ENCODE results near the gene SPEG. TPM values are rescaled to one million over a fixed set of nuclear protein-coding genes. Genes with fewer than 3 reads are reported as not detected.

Gene SPEG
- total RNA-seq, 1 experiment from 2014 or later: 56.6 TPM

DNA sequence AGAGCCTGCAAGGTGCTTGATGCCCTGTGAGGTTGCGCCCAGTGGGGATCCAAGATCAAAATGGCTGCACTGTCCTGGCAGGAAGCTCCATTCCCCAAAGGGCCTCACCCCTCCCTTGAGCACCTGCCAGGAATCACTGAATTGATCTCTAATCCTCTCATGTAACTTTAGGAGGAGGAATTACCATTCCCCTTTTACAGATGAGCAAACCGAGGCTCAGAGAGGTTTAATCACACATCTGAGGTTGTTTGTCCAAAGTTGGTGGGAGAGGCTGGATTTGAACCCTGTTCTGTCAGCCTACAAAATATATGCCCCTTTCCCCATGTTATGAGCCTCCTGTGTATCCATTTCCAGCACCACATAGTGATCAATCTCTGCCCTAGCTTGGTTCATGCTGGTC lies 90.2 kb downstream of the SPEG start:
- Histone ChIP-seq H3K79me2 (ENCODE audit: insufficient read depth, low read length) (no peaks in the 10 kb centered on the region), H3K9me2 (ENCODE audit: insufficient read depth) (no peaks in the 10 kb centered on the region), H3K9ac (ENCODE audit: low read length) (no peak overlapping the region), H2AFZ (ENCODE audit: low read depth, low read length, poor library complexity, severe bottlenecking) (no peak overlapping the region), H3K9me3 (ENCODE audit: control insufficient read depth in 1 of 2, insufficient read depth in 1 of 2, low read depth in 1 of 2, low read length in 2 of 2) (no peaks in the 10 kb centered on the region), H3K4me3 (replicated peaks in 1 of 2; ENCODE audit: low read depth in 1 of 2, low read length in 2 of 2) (no peak overlapping the region), H3K4me1 (ENCODE audit: control insufficient read depth in 1 of 2, insufficient read depth in 2 of 2, low read length in 2 of 2) (peaks cover 42 to 70% of the 10 kb centered on the region in 2 experiments), H3K36me3 (ENCODE audit: control insufficient read depth in 1 of 2, insufficient read depth in 2 of 2, low read length in 2 of 2) (no peaks in the 10 kb centered on the region), H3K27me3 (ENCODE audit: insufficient read depth, low read length) (no peaks in the 10 kb centered on the region), H3K4me2 (ENCODE audit: low read length) (no peak overlapping the region), H3K27ac (ENCODE audit: low read depth, low read length) (no peak overlapping the region), H4K20me1 (ENCODE audit: insufficient read depth) (no peaks in the 10 kb centered on the region)
- POLR2A ChIA-PET: no interaction called here
- ATAC-seq: no peak
- DNase-seq (ENCODE audit: low read depth, low spot score): no peak
- RAD21 ChIA-PET (ENCODE audit: low non-redundant PET in 1 of 2, low total read pairs in 2 of 2, uncharacterized antibody in 2 of 2, unreplicated experiment in 2 of 2): no interaction called here
- CTCF ChIA-PET: interaction anchor here (1.7 to 7.7 kb wide), 2 partner anchors 26 to 30 kb away, joined by 6 to 103 read pairs; partner anchors contain the start of gene GMPPA
- BruUV-seq (replicated peaks): no TSS peak
- TF ChIP-seq CBX3 (IDR thresholded peaks at IDR 0.05; ENCODE audit: low read depth) (no peak), EZH2 (IDR thresholded peaks at IDR 0.05) (no peak), TCF7L2 (IDR thresholded peaks at IDR 0.05; ENCODE audit: borderline replicate concordance, extremely low read depth, insufficient read depth, insufficient read length) (no peak), FOSL1 (IDR thresholded peaks at IDR 0.05; ENCODE audit: low read depth) (no peak), YY1 (IDR thresholded peaks at IDR 0.05; ENCODE audit: extremely low read depth, insufficient replicate concordance, low read depth, low read length) (no peak), SRF (IDR thresholded peaks at IDR 0.05; ENCODE audit: low read depth) (no peak), EZH2phosphoT487 (IDR thresholded peaks at IDR 0.05; ENCODE audit: borderline replicate concordance) (no peak), RAD21 (IDR thresholded peaks at IDR 0.05; ENCODE audit: low read depth) (no peak), POLR2AphosphoS5 (IDR thresholded peaks at IDR 0.05; ENCODE audit: low read depth, low read length) (no peak), SP1 (IDR thresholded peaks at IDR 0.05; ENCODE audit: low read depth) (no peak)
- TF ChIP-seq, protein P1, sequence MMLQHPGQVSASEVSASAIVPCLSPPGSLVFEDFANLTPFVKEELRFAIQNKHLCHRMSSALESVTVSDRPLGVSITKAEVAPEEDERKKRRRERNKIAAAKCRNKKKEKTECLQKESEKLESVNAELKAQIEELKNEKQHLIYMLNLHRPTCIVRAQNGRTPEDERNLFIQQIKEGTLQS (IDR thresholded peaks at IDR 0.05): no peak
- TF ChIP-seq, protein P2, sequence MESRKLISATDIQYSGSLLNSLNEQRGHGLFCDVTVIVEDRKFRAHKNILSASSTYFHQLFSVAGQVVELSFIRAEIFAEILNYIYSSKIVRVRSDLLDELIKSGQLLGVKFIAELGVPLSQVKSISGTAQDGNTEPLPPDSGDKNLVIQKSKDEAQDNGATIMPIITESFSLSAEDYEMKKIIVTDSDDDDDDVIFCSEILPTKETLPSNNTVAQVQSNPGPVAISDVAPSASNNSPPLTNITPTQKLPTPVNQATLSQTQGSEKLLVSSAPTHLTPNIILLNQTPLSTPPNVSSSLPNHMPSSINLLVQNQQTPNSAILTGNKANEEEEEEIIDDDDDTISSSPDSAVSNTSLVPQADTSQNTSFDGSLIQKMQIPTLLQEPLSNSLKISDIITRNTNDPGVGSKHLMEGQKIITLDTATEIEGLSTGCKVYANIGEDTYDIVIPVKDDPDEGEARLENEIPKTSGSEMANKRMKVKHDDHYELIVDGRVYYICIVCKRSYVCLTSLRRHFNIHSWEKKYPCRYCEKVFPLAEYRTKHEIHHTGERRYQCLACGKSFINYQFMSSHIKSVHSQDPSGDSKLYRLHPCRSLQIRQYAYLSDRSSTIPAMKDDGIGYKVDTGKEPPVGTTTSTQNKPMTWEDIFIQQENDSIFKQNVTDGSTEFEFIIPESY (IDR thresholded peaks at IDR 0.05; ENCODE audit: extremely low read depth, insufficient replicate concordance, low read length): no peak
- TF ChIP-seq, protein P3, sequence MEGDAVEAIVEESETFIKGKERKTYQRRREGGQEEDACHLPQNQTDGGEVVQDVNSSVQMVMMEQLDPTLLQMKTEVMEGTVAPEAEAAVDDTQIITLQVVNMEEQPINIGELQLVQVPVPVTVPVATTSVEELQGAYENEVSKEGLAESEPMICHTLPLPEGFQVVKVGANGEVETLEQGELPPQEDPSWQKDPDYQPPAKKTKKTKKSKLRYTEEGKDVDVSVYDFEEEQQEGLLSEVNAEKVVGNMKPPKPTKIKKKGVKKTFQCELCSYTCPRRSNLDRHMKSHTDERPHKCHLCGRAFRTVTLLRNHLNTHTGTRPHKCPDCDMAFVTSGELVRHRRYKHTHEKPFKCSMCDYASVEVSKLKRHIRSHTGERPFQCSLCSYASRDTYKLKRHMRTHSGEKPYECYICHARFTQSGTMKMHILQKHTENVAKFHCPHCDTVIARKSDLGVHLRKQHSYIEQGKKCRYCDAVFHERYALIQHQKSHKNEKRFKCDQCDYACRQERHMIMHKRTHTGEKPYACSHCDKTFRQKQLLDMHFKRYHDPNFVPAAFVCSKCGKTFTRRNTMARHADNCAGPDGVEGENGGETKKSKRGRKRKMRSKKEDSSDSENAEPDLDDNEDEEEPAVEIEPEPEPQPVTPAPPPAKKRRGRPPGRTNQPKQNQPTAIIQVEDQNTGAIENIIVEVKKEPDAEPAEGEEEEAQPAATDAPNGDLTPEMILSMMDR (IDR thresholded peaks at IDR 0.05 in 2 of 3, conservative IDR thresholded peaks at IDR 0.05 in 1 of 3; ENCODE audit: borderline replicate concordance in 1 of 3, insufficient read depth in 1 of 3, low read depth in 2 of 3, low read length in 2 of 3): no peak
- intact Hi-C loops (cut with micrococcal nuclease): no loop called here
